Natural killer cell (primary cell): ENCODE data around the gene TRMT61A. TPM values are rescaled to one million over a fixed set of nuclear protein-coding genes. Genes with fewer than 3 reads are reported as not detected.

Source experiments
- ATAC-seq, 3 donors: fragments of 150-1000 bp in 2 of 3; fragments of 200-7000 bp in 1 of 3; cut with Tn5 transposase; 1 replicate in 1 of 3; 2 replicates in 2 of 3; pipeline ENCODE4 v1.10.0; 2021; ENCODE audit warnings: mild to moderate bottlenecking in 2 of 3, moderate library complexity in 2 of 3
- DNase-seq, 2 donors: peaks; one replicate each; pipeline versions ENCODE4 v3.0.0 to v3.0.0-alpha.2; 2013 to 2021; ENCODE audit warnings: mixed read lengths in 1 of 2
- H3K27ac ChIP-seq: one replicate; pipeline ENCODE4 v1.5.1; 2013; ENCODE audit warnings: mild to moderate bottlenecking, low read length
- H3K27me3 ChIP-seq: one replicate; pipeline ENCODE4 v1.6.1; 2013; ENCODE audit warnings: low read length; ENCODE audit not compliant: control insufficient read depth, insufficient read depth
- H3K36me3 ChIP-seq: one replicate; pipeline ENCODE4 v1.6.1; 2013; ENCODE audit warnings: low read length; ENCODE audit not compliant: control insufficient read depth, insufficient read depth
- H3K4me1 ChIP-seq: one replicate; pipeline ENCODE4 v1.6.1; 2013; ENCODE audit warnings: low read length; ENCODE audit not compliant: control insufficient read depth, insufficient read depth
- H3K4me3 ChIP-seq: one replicate; pipeline ENCODE4 v1.5.1; 2013; ENCODE audit warnings: low read length
- H3K9me3 ChIP-seq: one replicate; pipeline ENCODE4 v1.6.1; 2013; ENCODE audit warnings: low read length; ENCODE audit not compliant: control insufficient read depth, insufficient read depth
- H3K27ac Mint-ChIP-seq, 2 donors: one replicate each; pipeline ENCODE4 v1.8.0; 2022; ENCODE audit warnings: mild to moderate bottlenecking in 2 of 2, mixed read lengths in 2 of 2, moderate library complexity in 1 of 2
- H3K27me3 Mint-ChIP-seq, 2 donors: one replicate each; pipeline ENCODE4 v1.8.0; 2022; ENCODE audit warnings: low read depth in 2 of 2, mixed read lengths in 2 of 2
- H3K36me3 Mint-ChIP-seq: one replicate; pipeline ENCODE4 v1.8.0; 2022; ENCODE audit warnings: mixed read lengths
- H3K4me1 Mint-ChIP-seq, 2 donors: one replicate each; pipeline ENCODE4 v1.8.0; 2022; ENCODE audit warnings: mixed read lengths in 2 of 2
- H3K4me3 Mint-ChIP-seq: one replicate; pipeline ENCODE4 v1.8.0; 2022; ENCODE audit warnings: mild to moderate bottlenecking, moderate library complexity, mixed read lengths
- H3K9me3 Mint-ChIP-seq, 2 donors: one replicate each; pipeline ENCODE4 v1.8.0; 2022; ENCODE audit warnings: mixed read lengths in 2 of 2
- CTCF ChIP-seq: fragments of 200-600 bp; IDR thresholded peaks from one replicate; pipeline ENCODE4 v1.8.0; 2022; ENCODE audit warnings: antibody characterized with exemption
- WGBS: methylation state at CpG from one replicate; pipeline ENCODE4 v1.1.7; 2013; ENCODE audit warnings: missing lambda C conversion rate; ENCODE audit not compliant: insufficient coverage; 5-methylcytosine and 5-hydroxymethylcytosine counted together
- intact Hi-C: fragments of 100-400 bp; cut with micrococcal nuclease; formaldehyde crosslinking; loops from one replicate; pipeline ENCODE4 v1.14.2; 2022
- total RNA-seq, 4 donors: library from RNA; stranded (reverse); fragments of 120-200 nt in 1 of 4; gene quantifications; one replicate each; pipeline versions ENCODE4 v1.2.3 to v1.2.4, GENCODE V29; 2013 to 2022

The TRMT61A gene
- total RNA-seq, 3 donors from 2014 or later (not counting 1 experiment from before 2014, with no cell fraction given) = 8.1 to 9.4 (median 9.1) TPM

- Histone ChIP-seq H3K27ac (peak overlapping the region; percentile 88), H3K36me3 (peaks cover 4% of the 10 kb centered on the region), H3K4me1 (peaks cover 48% of the 10 kb centered on the region), H3K9me3 (no peaks in the 10 kb centered on the region), H3K4me3 (peak overlapping the region; percentile 85), H3K27me3 (no peaks in the 10 kb centered on the region)
- H3K27me3 Mint-ChIP-seq = no peaks in the 10 kb centered on the region
- H3K4me1 Mint-ChIP-seq = peaks cover 21 to 47% of the 10 kb centered on the region in 2 donors
- WGBS = 85% methylated on average over 10 of the region's 10 CpGs
- H3K4me3 Mint-ChIP-seq = peak overlapping the region; percentile 95
- ATAC-seq = no peak
- no peak for DNase-seq
- H3K36me3 Mint-ChIP-seq = no peaks in the 10 kb centered on the region
- no peak for TF ChIP-seq CTCF
- H3K9me3 Mint-ChIP-seq = no peaks in the 10 kb centered on the region
- H3K27ac Mint-ChIP-seq = peak overlapping the region; percentile 67 to 86
- intact Hi-C loops = no loop called here
Observed at GRCh38 chr14:103528146-103528586, 830 bp upstream of the TRMT61A start.

GRCh38 chr14:103529383-103530365 is 678 bp downstream of the TRMT61A start:
- DNase-seq (no peak), ATAC-seq (no peak)
- Histone ChIP-seq H3K9me3 (no peaks in the 10 kb centered on the region), H3K27me3 (no peaks in the 10 kb centered on the region), H3K4me1 (peaks cover 48% of the 10 kb centered on the region), H3K36me3 (peaks cover 7% of the 10 kb centered on the region), H3K4me3 (peak overlapping the region; percentile 84), H3K27ac (peak overlapping the region; percentile 52)
- Mint-ChIP-seq H3K36me3 (no peaks in the 10 kb centered on the region), H3K27me3 (no peaks in the 10 kb centered on the region), H3K4me3 (peak overlapping the region; percentile 95), H3K27ac (peak overlapping the region; percentile 67 to 86), H3K9me3 (no peaks in the 10 kb centered on the region), H3K4me1 (peaks cover 21 to 47% of the 10 kb centered on the region in 2 donors)
- WGBS = 57% methylated on average over 41 of the region's 42 CpGs
- no peak for TF ChIP-seq CTCF
- intact Hi-C loops = no loop called here

- Mint-ChIP-seq H3K27me3 (no peaks in the 10 kb centered on the region), H3K27ac (peak overlapping the region; percentile 67 to 86), H3K9me3 (no peaks in the 10 kb centered on the region), H3K4me1 (peaks cover 21 to 47% of the 10 kb centered on the region in 2 donors), H3K4me3 (peak overlapping the region; percentile 60), H3K36me3 (no peaks in the 10 kb centered on the region)
- intact Hi-C loops = no loop called here
- no peaks in the 10 kb centered on the region for H3K9me3 ChIP-seq
- 89% methylated on average over 7 of the region's 7 CpGs for WGBS
- H3K27me3 ChIP-seq = no peaks in the 10 kb centered on the region
- ATAC-seq (no peak), DNase-seq (peak in 1 of 2 donors; percentile 53)
- H3K27ac ChIP-seq = no peak overlapping the region
- no peak for TF ChIP-seq CTCF
- peaks cover 48% of the 10 kb centered on the region for H3K4me1 ChIP-seq
- no peak overlapping the region for H3K4me3 ChIP-seq
- peaks cover 7% of the 10 kb centered on the region for H3K36me3 ChIP-seq
Observed at GRCh38 chr14:103530390-103530789, 1.4 kb downstream of the TRMT61A start.
